ENCODE measurements around the gene XAGE3.
"Not testable (repeated sequence)": the region's sequence is repeated elsewhere in the genome, so short reads cannot be mapped to it uniquely, and the experiment has no call there.

Gene XAGE3, protein sequence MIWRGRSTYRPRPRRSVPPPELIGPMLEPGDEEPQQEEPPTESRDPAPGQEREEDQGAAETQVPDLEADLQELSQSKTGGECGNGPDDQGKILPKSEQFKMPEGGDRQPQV

DNA sequence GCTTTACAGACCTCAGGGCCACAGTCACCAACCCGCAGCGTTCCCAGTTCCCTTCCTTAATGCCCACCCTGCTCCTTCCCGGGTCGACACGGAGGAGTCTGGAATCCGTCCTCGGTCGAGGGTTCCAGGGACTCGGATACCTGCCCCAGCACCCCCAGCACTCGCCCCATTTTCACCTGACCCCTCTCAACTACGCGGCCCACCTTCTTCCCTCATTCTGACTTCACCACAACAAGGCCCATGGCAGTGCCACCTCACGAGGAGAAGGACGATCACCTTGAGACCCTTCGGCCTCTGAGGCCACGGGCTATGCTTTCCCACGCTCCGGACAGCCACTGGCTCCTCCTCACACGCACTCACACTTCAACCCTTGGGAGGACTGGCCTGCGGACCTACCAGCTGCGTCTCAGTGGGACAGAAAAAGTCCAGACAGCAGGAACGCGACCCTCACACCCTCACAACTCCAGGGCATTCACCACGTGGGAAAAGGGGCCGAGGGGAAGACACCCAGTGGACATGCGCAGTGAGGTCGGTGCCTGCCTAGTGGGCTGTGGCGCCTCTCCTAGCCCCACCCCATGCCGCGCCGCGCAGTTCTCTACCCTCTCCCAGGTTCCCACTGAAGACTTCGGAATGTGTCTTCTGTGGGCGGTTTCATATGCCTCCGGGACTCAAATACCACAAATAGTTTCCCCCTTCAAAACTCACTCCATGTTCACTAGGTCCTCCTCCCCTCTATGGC lies at the start of gene XAGE3:
Gene XAGE3 (minus strand): TSS at position 474 of the 739 bp plus-strand sequence. CDS start 950 bp downstream, outside the sequence.
- DNase-seq: no peak

DNA sequence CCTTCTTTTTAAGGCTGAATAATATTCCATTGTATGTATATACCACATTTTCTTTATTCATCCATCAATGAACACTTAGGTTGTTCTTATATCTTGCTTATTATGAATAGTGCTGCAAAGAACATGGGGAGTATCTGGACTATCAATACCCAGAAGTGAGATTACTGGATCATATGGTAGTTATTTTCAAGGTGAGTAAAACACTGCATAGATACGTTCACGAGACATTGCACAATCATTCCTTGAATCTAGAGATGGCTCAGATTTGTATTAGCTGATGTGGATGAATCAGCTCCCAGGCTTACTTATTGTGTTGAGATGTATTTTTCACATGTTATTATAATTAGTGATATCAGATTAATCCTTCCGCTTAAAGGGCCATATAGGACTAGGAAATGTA lies 46.8 kb upstream of the XAGE3 start:
- DNase-seq: not testable (repeated sequence)

DNA sequence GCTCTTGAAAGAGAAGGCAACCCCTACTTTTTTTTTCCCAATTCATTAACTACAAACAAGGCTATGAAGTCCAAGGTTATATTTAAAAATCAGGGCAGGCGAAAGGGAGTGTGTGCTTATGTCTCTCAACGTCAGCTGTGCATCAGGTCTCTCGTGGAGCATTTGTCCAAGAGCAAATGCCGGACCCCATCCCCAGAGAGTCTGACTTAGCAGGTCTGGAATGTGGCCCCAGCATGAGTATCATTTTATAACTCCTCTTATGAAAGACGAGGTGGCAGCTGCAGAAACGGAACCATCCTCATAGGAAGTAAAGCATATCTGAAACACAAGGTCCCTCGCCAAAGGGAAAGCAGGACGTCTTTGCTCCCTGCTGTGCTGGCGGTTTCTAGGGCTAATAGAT lies 45.8 kb upstream of the XAGE3 start:
- not testable (repeated sequence) for DNase-seq

DNA sequence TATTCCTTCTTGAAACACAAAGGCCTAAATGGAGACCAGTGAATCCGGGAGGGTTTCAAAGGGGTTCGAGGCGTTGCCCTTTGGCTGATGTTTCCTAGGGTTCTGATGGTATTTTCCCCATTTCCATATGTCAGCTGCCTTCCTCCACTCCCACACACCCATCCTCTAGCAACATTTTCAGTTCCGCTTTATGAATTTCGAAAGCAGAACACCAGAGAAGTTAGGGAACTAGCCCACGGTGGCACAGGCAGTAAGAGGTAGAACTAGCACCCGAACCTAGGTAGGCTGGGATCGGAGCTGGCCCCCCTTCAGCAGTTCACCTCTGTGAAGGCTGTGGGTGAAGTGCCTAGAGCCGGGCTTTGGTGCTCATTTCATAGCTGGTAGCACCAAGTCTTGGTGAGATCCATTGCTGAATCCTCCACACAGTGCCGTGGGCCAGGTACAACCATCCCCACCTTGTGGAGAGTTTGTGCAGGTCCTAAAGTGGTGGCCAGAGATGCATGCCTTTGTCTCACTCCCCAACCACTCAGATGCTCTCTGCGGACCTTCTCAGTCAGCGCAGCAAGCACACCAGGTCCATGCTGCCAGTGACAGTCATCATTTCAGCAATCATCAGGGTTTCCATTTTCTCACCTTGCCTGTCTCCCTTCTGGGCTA lies 41.6 kb upstream of the XAGE3 start:
- DNase-seq: not testable (repeated sequence)

DNA sequence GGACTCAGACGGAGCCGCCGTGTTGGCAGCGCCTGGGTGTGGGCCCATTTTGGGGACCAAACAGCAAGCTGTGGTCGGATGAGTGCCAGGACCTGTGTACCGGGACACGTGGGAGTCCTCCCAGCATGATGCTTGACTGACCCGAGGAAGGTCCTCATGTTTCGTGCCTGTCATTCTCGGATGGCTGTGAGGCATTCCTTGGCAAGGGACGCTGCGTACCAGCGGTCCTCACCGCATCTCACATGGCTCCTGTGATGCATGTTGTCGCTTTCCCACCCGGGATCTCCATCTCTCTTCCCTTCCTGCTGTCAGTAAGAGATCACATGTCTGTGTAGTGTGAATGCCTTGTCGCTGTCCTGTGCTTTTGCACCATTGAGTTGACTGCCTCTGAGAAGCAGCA lies 40.0 kb upstream of the XAGE3 start:
- not testable (repeated sequence) for DNase-seq

DNA sequence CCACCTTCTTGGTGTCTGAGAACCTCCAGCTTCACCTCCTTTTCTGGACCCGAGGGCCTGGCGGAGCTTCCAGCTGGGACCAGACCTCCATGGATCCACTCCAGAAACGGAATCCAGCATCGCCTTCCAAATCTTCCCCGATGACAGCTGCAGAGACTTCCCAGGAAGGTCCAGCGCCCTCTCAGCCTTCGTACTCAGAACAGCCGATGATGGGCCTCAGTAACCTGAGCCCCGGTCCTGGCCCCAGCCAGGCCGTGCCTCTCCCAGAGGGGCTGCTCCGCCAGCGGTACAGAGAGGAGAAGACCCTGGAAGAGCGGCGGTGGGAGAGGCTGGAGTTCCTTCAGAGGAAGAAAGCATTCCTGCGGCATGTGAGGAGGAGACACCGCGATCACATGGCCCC lies 39.3 kb upstream of the XAGE3 start:
- not testable (repeated sequence) for DNase-seq

DNA sequence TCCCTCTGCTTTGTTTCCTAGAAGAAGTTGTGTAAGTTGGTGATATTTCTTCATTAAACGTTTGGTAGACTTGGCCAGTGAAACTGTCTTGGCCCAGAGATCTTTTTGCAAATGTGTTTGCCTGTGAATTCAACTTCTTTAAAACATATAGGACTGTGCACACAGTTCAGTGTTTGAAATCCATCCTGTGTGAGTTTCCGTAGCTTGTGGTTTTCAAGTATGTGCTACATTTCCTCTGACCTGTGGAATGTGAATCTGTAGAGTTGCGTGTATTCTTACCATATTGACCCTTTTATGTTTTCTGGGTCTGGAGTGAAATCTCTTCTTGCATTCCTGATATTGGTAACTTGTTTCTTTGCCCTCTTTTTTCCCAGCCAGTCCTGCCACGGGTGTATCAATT lies 38.2 kb upstream of the XAGE3 start:
- not testable (repeated sequence) for DNase-seq

DNA sequence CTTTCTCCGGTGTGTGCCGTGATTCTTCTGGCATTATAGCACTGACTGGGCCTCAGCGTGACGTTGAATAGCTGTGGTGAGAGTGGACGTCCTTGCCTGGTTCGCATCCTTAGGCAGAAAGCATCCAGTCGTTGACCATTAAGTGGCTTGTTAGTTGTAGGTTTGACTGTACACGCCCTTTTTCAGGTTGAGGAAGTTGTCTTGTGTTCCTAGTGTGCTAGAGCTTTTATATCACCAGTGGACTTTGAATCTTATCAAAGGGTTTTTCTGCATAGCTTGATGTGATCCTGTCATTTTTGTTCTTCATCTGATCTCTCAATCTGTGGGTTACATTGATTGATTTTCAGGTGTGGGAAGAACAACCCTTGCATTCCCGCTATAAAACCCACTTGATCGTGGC lies 37.6 kb upstream of the XAGE3 start:
- not testable (repeated sequence) for DNase-seq

DNA sequence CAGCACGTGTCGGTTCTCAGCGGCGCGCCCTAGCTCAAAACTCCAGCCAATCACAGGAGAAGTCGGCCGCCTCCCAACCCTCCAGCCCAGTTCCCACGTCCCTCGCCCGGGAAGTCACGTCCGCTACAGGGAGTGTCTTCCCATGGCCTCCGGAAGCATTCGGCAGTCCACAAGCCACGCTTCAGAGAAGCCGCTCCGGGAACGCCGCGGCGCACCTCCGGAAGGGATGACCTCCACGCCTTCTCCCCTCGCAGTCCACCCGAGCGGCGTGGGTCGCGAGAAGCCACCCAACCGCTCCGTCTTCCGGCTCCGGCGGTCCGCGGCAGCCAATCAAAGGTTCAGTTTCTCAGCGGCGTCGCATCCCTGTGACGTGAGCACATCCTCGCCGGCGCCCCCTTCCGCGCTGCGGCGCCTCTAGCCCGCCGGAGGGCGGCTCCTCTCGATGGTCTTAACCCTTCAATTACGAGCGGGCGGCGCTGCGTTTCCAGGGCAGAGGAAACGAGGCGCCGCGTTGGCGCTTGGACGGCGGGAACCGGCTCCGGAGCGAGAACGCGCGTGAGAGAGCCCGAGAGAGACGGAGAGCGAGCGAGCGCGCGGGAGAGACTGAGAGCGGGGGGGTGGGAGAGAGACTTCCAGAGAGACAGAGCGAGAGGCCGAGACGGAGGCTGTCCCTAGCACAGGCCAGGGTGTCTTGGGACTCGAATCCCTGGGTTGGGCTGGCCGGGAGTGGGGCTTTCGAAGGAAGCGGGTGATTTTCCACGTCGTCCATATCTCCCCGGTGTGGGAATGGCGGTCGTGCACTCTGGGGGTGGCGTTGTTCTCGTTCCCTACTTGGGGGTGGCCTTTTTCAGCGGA lies 29.2 kb upstream of the XAGE3 start, which contains the start of gene FAM156B:
Gene FAM156B (plus strand): TSS at position 476 of the 855 bp plus-strand sequence. CDS start 9,896 bp downstream, outside the sequence.
- DNase-seq: not testable (repeated sequence)

DNA sequence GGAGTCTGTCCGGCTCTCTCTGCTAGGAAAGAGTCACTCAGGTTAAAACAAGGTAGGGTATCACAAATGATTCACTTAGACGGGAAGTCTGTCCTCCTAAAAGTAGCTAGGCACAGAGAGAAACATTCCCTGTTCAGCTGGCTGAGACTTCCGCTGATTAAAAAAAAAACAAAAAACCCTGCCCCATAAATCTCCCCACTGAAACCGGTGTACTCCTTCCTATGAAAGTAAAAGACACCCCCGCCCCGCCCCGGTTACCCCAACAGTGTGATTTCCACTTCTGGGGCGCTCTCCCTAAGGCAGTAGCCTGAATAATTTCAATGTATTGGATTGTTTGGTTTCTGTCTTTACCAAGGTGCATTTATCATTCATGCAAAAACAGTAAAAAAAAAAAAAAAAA lies 28.6 kb upstream of the XAGE3 start:
- DNase-seq: not testable (repeated sequence)

DNA sequence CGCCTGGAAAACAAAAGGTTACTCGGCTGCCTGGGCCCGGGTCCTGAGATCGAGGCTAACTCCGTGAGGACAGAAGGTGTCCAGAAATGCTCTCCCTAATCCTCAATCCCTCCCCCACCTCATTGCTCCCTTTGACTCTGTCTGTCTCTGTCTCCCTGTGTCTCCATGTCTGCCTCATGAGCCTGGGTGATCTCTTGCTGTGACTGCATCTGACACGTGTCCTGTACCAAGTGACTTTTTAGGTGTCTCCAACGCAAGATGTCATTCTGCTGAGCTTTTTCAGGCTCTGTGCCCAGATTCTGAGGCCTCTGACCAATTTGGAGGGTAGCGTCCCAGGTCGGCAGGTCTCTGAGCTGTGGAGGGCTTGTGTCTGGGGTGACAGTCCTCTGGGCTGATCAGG lies 20.2 kb upstream of the XAGE3 start:
- not testable (repeated sequence) for DNase-seq

DNA sequence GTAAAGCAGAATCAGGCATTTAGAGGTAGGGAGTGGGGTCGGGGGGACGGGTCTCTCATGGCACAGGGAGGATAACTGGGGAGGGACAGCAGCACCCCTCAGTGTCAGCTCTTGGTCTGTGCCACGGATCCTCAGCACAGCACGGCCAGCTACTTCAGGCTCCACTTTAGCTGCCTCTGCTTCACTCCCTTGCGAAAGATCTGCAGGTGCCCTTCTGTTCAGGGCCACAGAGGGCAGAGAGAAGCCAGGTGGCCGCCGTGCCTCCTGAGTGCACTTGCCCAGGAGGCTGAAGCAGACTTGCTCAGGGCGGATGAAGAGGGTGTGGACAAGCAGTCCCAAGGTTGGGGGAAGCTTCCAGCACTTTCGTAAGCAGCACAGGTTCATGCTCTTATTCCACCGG lies 19.6 kb upstream of the XAGE3 start:
- DNase-seq: not testable (repeated sequence)

DNA sequence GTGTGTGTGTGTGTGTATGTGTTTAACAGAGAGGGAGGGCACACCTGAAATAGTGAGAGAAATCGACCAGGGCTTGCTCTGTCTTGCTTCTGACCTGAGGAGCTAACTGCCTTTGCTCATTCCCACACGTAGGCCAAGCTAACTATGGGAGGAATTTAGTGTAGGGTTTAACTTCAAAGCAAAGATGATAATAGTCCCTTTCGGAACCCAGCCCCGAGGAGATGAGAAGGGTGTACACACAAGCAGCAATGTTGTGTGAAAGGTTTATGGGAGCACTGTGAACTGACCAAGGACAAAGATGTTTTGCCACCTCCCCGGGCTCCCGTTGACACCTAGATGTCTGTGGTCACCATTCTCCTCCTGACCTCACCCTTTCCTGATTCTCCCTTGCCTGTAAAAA lies 8.5 kb upstream of the XAGE3 start:
- not testable (repeated sequence) for DNase-seq

DNA sequence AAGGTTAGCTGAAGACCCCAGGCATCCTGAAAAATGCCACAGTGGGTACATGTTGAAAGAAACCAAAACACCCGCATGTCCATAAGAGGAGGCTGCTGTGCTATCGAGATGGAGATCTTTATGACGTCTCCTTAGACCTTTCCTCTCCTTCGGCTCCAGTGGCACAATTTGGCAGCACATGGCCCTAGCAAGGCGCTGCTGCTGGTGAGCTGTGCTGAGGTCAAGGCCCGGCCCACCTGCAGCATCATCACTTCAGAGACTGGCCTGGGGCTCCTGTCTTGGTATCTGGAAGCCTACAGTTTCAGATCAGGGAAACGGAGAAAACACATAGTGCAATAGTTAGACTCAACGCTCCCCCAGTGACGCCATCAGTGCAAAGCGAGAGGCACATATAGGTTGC lies 7.6 kb upstream of the XAGE3 start:
- not testable (repeated sequence) for DNase-seq

DNA sequence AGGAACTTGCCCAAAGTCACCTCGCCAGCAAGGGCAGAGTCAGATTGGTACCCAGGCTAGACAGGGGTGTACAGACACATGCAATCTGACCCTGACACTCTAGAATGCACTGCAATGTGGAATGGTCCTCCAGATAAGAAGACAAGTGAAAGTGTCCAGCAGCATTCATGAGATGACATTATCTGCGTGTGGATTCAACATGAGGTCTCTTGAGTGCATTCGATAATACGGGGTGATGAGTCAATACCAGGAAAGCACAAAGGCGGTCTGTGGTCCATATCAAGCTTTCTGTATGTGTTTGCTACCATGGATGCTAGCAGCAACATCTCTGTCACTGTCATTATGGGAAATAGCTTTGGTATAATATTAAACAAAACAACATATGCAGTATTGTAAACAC lies 6.8 kb upstream of the XAGE3 start:
- DNase-seq: no peak

DNA sequence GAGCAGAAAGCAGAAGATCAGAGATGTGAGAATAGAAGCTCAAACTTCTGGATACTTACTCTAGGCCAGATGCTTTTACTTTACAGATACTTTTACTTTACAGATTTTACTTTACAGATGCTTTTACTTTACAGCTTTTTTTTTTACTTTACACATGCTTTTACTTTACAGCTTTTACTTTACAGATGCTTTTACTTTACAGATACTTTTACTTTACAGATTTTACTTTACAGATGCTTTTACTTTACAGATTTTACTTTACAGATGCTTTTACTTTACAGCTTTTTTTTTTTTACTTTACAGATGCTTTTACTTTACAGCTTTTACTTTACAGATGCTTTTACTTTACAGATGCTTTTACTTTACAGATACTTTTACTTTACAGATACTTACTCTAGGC lies 5.9 kb upstream of the XAGE3 start:
- not testable (repeated sequence) for DNase-seq

DNA sequence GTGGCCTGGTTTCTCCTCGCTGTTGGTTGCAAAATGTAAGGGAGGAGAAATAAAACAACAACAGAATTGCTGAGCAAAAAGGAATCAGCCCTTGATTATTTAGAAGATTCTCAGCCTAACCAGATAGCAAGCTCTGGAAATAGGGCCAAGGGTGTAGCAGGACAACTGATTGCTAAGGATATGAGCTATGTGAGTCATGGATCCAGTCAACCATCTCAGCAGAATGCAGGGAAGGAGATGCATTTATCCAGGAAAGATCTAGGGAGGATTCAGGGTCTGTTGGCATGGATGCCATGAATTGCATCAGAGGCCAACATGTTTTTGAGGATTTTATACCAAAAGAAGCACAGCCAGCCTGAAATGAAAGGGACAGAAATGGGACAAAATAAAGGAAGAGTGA lies 2.2 kb upstream of the XAGE3 start:
- no peak for DNase-seq

DNA sequence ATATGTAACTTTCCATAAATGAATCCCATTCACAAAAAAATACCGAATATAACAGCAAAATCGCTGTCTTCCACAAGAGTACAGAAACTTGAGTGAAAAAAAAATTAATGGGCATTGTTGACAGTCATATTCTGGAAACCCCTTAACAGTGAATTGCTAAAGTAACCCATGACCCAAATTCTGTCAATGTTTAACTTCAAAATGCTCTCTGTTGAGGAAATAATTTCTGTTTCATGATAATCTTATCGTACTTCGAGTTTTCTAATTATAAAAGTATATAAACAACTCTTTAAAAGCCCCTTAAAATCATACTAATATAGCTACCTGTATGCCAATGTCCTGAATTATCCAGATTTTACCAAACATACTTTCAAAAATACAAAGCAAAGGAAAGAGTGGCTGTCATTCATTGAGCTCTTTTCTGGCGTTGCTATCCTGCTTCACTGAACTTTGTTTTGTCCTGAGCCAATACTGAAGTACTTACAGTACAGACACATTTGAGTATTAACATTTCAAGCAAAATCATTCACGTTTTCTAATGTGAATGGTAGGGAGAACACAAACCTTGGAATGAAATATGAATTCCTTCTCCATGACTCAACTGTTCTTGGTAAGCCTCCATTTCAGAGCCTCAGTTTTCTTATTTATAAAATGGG lies 2.4 kb downstream of the XAGE3 start:
- no peak for DNase-seq

DNA sequence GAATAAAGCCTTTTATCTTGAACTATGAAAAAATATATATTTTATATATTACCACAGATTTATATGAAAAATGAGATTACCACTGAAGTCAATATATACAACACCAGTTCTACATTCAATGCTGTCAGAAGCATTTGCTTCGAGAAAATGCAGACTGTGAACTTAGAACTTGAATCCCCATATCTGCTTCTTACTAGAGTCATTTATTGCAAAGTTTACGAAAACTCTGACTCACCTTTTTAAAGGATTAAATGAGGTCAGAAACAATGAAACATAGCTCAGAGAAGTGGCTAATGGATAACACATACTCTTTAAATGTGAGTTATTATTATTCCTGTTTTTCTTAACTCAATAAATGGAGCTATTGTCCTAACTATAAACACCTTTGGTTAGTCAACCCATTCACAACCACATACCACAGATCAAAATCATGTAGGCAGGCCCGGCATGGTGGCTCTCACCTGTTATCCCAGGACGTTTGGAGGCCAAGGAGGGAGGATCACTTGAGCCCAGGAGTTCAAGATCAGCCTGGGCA lies 10.8 kb downstream of the XAGE3 start:
- not testable (repeated sequence) for DNase-seq

DNA sequence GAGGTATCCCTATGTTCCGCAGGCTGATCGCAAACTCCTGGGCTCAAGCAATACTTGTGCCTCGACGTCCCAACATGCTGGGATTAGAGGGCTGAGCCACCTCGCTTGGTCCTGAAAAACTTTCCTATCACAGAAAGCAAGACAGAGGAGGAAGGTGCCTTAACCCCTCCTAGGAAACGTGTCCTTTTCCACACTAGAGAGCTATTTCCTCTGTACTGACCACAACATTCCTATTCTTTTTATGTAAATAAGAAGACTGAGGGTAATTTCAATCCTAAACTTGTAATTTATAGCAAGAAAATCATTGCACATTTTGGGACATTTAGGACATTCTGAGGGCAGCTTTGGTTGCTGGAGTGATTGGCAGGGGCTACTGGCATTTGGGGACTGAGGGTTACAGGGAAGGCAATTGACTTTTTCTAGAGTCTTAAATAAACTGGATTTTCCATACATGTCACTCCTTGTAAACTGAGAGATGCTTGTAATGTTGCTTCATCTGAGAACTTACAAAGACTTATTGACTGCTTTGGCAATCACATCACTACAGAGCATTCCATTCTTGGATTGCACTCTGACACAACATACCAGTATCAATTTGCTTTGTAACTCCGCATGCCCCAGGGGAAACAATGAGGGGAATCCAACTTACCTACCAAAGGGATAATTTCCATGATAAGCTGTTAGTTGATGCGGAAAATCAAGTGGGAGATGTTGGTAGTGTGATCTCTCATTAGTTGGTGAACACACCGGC lies 15.6 kb downstream of the XAGE3 start:
- no peak for DNase-seq

DNA sequence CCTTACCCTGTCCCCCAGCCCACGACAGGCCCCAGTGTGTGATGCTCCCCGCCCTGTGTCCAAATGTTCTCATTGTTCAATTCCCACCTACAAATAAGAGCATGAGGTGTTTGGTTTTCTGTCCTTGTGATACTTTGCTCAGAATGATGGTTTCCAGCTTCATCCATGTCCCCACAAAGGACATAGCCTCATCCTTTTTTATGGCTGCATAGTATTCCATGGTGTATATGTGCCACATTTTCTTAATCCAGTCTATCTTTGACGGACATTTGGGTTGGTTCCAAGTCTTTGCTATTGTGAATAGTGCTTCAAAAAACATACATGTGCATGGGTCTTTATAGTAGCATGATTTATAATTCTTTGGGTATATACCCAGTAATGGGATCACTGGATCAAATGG lies 24.3 kb downstream of the XAGE3 start:
- DNase-seq: not testable (repeated sequence)

Data from DMS153 (cell line).